IPS-20b (cell line): ENCODE results near the gene TNFRSF17.
"Not testable (repeated sequence)": the region's sequence is repeated elsewhere in the genome, so short reads cannot be mapped to it uniquely, and the experiment has no call there.

ENCODE experiments used
- H3K27ac ChIP-seq: one replicate; pipeline ENCODE4 v1.5.1; 2013; ENCODE audit warnings: low read length
- H3K27me3 ChIP-seq: 2 replicates; pipeline ENCODE4 v1.6.1; 2013; ENCODE audit warnings: mild to moderate bottlenecking, low read length, inconsistent platforms; ENCODE audit not compliant: insufficient read depth
- H3K36me3 ChIP-seq: 2 replicates; pipeline ENCODE4 v1.6.1; 2013; ENCODE audit warnings: low read depth, mild to moderate bottlenecking, inconsistent platforms, low read length, moderate library complexity; ENCODE audit not compliant: insufficient read depth
- H3K4me1 ChIP-seq: 2 replicates; pipeline ENCODE4 v1.6.1; 2013; ENCODE audit warnings: mild to moderate bottlenecking, control low read depth, inconsistent platforms, low read length, moderate library complexity; ENCODE audit not compliant: insufficient read depth
- H3K4me3 ChIP-seq: 2 replicates; pipeline ENCODE4 v1.5.1; 2013; ENCODE audit warnings: mild to moderate bottlenecking, low read length, inconsistent platforms
- H3K9ac ChIP-seq: 2 replicates; pipeline ENCODE4 v1.6.1; 2013; ENCODE audit warnings: low read depth, mild to moderate bottlenecking, inconsistent platforms, low read length, moderate library complexity
- H3K9me3 ChIP-seq: 2 replicates; pipeline ENCODE4 v1.6.1; 2013; ENCODE audit warnings: mild to moderate bottlenecking, low read depth, low read length, inconsistent platforms; ENCODE audit not compliant: insufficient read depth

TNFRSF17 gene

GRCh38 chr16:11955713-11956123 is 9.3 kb upstream of the TNFRSF17 start:
- H3K27ac ChIP-seq, result no peak overlapping the region
- no peaks in the 10 kb centered on the region for H3K9me3 ChIP-seq
- no peak overlapping the region for H3K9ac ChIP-seq
- H3K36me3 ChIP-seq, result no peaks in the 10 kb centered on the region
- no peak overlapping the region for H3K4me3 ChIP-seq
- no peaks in the 10 kb centered on the region for H3K27me3 ChIP-seq
- H3K4me1 ChIP-seq, result no peaks in the 10 kb centered on the region

GRCh38 chr16:11956558-11956957 is 8.5 kb upstream of the TNFRSF17 start:
- no peak overlapping the region for H3K4me3 ChIP-seq
- H3K9me3 ChIP-seq, result no peaks in the 10 kb centered on the region
- H3K4me1 ChIP-seq, result no peaks in the 10 kb centered on the region
- no peaks in the 10 kb centered on the region for H3K36me3 ChIP-seq
- no peaks in the 10 kb centered on the region for H3K27me3 ChIP-seq
- no peak overlapping the region for H3K9ac ChIP-seq
- H3K27ac ChIP-seq, result no peak overlapping the region

- no peaks in the 10 kb centered on the region for H3K9me3 ChIP-seq
- no peaks in the 10 kb centered on the region for H3K27me3 ChIP-seq
- H3K4me1 ChIP-seq, result no peaks in the 10 kb centered on the region
- H3K9ac ChIP-seq, result no peak overlapping the region
- H3K27ac ChIP-seq, result no peak overlapping the region
- H3K4me3 ChIP-seq, result no peak overlapping the region
- H3K36me3 ChIP-seq, result no peaks in the 10 kb centered on the region
These were observed 7.2 kb upstream of the TNFRSF17 start for GRCh38 chr16:11957591-11958395.

DNA sequence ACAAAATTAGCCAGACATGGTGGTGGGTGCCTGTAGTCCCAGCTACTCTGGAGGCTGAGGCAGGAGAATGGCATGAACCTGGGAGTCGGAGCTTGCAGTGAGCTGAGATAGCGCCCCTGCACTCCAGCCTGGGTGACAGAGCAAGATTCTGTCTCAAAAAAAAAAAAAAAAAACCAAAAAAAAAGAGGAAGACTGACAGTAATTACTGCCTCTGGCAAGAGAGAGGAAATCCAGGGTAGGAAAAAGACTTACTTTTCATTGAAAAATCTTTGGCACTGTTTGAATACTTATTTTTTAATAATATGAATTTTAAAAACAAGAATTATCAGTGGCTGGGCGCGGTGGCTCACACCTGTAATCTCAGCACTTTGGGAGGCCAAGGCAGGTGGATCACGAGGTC is 2.6 kb upstream of the TNFRSF17 start:
- not testable (repeated sequence) for H3K9ac ChIP-seq, H3K9me3 ChIP-seq, H3K27ac ChIP-seq, H3K4me1 ChIP-seq, H3K4me3 ChIP-seq, H3K36me3 ChIP-seq, H3K27me3 ChIP-seq

DNA sequence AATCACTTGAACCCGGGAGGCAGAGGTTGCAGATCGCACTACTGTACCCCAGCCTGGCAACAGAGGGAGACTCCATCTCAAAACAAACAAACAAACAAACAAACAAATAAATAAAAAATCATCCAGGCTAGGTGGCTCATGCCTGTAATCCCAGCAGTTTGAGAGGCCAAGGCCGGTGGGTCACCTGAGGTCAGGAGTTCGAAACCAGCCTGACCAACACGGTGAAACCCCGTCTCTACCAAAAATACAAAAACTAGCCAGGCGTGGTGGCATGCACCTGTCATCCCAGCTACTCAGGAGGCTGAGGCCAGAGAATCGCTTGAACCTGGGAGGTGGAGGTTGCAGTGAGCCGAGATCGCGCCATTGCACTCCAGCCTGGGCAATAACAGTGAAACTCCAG is 2.0 kb upstream of the TNFRSF17 start:
- H3K9ac ChIP-seq, H3K4me3 ChIP-seq, H3K4me1 ChIP-seq, H3K27me3 ChIP-seq, H3K9me3 ChIP-seq, H3K27ac ChIP-seq, H3K36me3 ChIP-seq: not testable (repeated sequence)

DNA sequence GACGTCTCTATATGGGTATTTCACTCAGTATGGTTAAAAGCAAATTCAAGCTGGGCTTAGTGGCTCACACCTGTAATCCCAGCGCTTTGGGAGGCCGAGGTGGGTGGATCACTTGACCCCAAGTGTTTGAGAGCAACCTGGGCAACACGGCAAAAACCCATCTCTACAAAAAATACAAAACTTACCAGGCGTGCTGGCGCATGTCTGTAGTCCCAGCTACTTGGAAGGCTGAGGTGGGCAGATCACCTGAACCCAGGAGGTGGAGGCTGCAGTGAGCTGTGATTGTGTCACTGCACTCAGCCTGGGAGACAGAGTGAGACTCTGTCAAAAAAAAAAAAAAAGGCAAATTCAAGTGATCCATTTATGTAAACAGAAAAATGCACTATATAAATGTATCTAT is 1.3 kb upstream of the TNFRSF17 start:
- Histone ChIP-seq H3K4me1 (no peaks in the 10 kb centered on the region), H3K9me3 (no peaks in the 10 kb centered on the region), H3K27me3 (no peaks in the 10 kb centered on the region), H3K27ac (no peak overlapping the region), H3K9ac (no peak overlapping the region), H3K36me3 (no peaks in the 10 kb centered on the region), H3K4me3 (no peak overlapping the region)

GRCh38 chr16:11966173-11966572 is 1.2 kb downstream of the TNFRSF17 start:
- H3K36me3 ChIP-seq, result no peaks in the 10 kb centered on the region
- H3K4me3 ChIP-seq, result no peak overlapping the region
- no peaks in the 10 kb centered on the region for H3K9me3 ChIP-seq
- no peak overlapping the region for H3K9ac ChIP-seq
- H3K4me1 ChIP-seq, result no peaks in the 10 kb centered on the region
- H3K27me3 ChIP-seq, result no peaks in the 10 kb centered on the region
- H3K27ac ChIP-seq, result no peak overlapping the region

- H3K27ac ChIP-seq, result no peak overlapping the region
- no peak overlapping the region for H3K9ac ChIP-seq
- H3K9me3 ChIP-seq, result no peaks in the 10 kb centered on the region
- H3K4me3 ChIP-seq, result no peak overlapping the region
- H3K4me1 ChIP-seq, result no peaks in the 10 kb centered on the region
- H3K36me3 ChIP-seq, result no peaks in the 10 kb centered on the region
- H3K27me3 ChIP-seq, result no peaks in the 10 kb centered on the region
These were observed 2.3 kb downstream of the TNFRSF17 start for GRCh38 chr16:11967195-11967911.

DNA sequence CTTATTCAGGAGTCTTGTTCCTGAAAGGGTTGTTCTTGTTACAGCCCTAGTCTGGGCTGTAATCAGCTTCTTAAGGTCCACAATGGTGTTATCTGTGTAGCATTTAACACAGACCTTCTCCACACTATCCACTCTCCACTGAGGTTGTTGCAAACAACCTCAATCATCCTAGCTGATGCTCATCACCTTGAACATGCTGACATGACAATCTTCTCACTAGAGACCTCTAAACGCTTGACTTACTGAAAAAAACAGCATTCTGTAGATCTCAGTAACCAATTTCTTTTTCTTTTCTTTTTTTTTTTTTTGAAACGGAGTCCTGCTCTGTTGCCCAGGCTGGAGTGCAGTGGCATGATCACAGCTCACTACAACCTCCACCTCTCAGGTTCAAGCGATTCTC is 3.6 kb downstream of the TNFRSF17 start:
- no peak overlapping the region for H3K9ac ChIP-seq
- H3K4me3 ChIP-seq, result no peak overlapping the region
- H3K27me3 ChIP-seq, result no peaks in the 10 kb centered on the region
- no peaks in the 10 kb centered on the region for H3K36me3 ChIP-seq
- H3K27ac ChIP-seq, result no peak overlapping the region
- no peaks in the 10 kb centered on the region for H3K9me3 ChIP-seq
- no peaks in the 10 kb centered on the region for H3K4me1 ChIP-seq

DNA sequence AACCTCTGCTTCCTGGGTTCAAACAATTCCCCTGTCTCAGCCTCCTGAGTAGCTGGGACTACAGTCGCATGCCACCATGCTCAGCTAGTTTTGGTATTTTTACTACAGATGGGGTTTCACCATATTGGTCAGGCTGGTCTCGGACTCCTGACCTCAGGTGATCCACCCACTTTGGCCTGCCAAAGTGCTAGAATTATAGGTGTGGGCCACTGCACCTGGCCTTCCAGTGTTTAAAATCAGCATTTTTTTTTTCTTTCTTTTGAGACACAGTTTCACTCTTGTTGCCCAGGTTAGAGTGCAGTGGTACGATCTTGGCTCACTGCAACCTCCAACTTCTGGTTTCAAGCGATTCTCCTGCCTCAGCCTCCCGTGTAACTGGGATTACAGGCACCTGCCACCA is 5.3 kb downstream of the TNFRSF17 start:
- not testable (repeated sequence) for H3K9me3 ChIP-seq, H3K9ac ChIP-seq, H3K4me3 ChIP-seq, H3K27ac ChIP-seq, H3K36me3 ChIP-seq, H3K27me3 ChIP-seq, H3K4me1 ChIP-seq

GRCh38 chr16:11972128-11972527 is 7.1 kb downstream of the TNFRSF17 start:
- no peak overlapping the region for H3K27ac ChIP-seq
- no peak overlapping the region for H3K4me3 ChIP-seq
- H3K4me1 ChIP-seq, result no peaks in the 10 kb centered on the region
- no peaks in the 10 kb centered on the region for H3K36me3 ChIP-seq
- H3K9me3 ChIP-seq, result no peaks in the 10 kb centered on the region
- H3K27me3 ChIP-seq, result no peaks in the 10 kb centered on the region
- H3K9ac ChIP-seq, result no peak overlapping the region

DNA sequence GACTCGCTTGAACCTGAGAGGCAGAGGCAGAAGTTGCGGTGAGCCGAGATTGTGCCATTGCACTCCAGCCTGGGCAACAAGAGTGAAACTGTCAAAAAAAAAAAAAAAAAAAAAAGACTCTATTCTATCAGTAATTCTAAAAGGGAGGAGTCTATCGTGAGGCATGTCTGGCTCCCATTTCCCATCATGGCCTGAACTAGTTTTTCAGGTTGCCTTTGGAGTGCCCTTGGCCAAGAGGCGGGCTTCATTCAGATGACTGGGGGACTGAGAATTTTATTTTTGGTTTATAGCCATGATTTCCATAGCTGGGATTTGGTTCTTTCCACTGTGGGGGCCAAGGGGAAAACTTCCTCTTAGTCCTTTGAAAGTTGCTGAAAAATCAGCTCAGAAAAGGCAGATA is 8.1 kb downstream of the TNFRSF17 start:
- no peaks in the 10 kb centered on the region for H3K27me3 ChIP-seq
- H3K27ac ChIP-seq, result no peak overlapping the region
- 0 out of 2 replicates have a peak, but pooled peaks cover 4% of the 10 kb centered on the region for H3K4me1 ChIP-seq
- H3K4me3 ChIP-seq, result no peak overlapping the region
- no peak overlapping the region for H3K9ac ChIP-seq
- H3K36me3 ChIP-seq, result no peaks in the 10 kb centered on the region
- no peaks in the 10 kb centered on the region for H3K9me3 ChIP-seq
